SK-N-SH (cell line): ENCODE measurements around the gene RIC8B. TPM values are rescaled to one million over a fixed set of nuclear protein-coding genes. Genes with fewer than 3 reads are reported as not detected.

Source experiments
- CTCF ChIA-PET: fragments of 300-600, 350-600 bp; formaldehyde crosslinking; extraction: SDS; loops from one replicate; lab custom pipeline; 2021; lab: Yijun Ruan, JAX
- POLR2A ChIA-PET: fragments of 350-600 bp; sonication (Branson Sonifier 250); formaldehyde crosslinking; extraction: SDS; loops from one replicate; lab custom pipeline; 2020; ENCODE audit warnings: antibody characterized with exemption, inconsistent platforms; lab: Yijun Ruan, JAX
- DNase-seq: peaks from one replicate; pipeline ENCODE4 v3.0.0; 2012
- H2AFZ ChIP-seq: fragments of 200-600 bp; sonication (generic); 2 replicates; pipeline ENCODE4 v1.8.1; 2016; ENCODE audit warnings: antibody characterized with exemption, mild to moderate bottlenecking, low read depth
- H3F3A ChIP-seq: fragments of 200-600 bp; sonication (generic); replicated peaks from 2 replicates; pipeline ENCODE3; 2016; ENCODE audit warnings: antibody characterized with exemption, mild to moderate bottlenecking; ENCODE audit not compliant: insufficient read depth
- H3K27ac ChIP-seq, 2 experiments: fragments of 200-500 bp in 1 of 2; fragments of 200-600 bp in 1 of 2; sonication (Bioruptor generic) in 1 of 2; sonication (generic), shearing (Covaris generic) in 1 of 2; 2 replicates each; pipeline versions ENCODE4 v1.5.1 to v1.6.1; 2014 to 2016; ENCODE audit warnings: low read depth in 2 of 2, inconsistent platforms in 1 of 2, low read length in 1 of 2, mild to moderate bottlenecking in 1 of 2, mixed read lengths in 1 of 2
- H3K27me3 ChIP-seq: fragments of 200-600 bp; sonication (generic), shearing (Covaris generic); 2 replicates; pipeline ENCODE4 v1.6.1; 2016; ENCODE audit warnings: mixed run types; ENCODE audit not compliant: insufficient read depth
- H3K36me3 ChIP-seq, 2 experiments: fragments of 200-500 bp in 1 of 2; fragments of 200-600 bp in 1 of 2; sonication (Bioruptor generic) in 1 of 2; sonication (generic) in 1 of 2; replicated peaks in 1 of 2; 2 replicates each; pipeline versions ENCODE3 to v1.5.1; 2014 to 2016; ENCODE audit warnings: low read length in 1 of 2, mild to moderate bottlenecking in 1 of 2; ENCODE audit not compliant: insufficient read depth in 2 of 2, control insufficient read depth in 1 of 2
- H3K4me1 ChIP-seq, 2 experiments: fragments of 200-500 bp in 1 of 2; fragments of 200-600 bp in 1 of 2; sonication (Bioruptor generic) in 1 of 2; sonication (generic), shearing (Covaris generic) in 1 of 2; 2 replicates each; pipeline versions ENCODE4 v1.5.1 to v1.6.1; 2014 to 2016; ENCODE audit warnings: low read depth in 1 of 2, low read length in 1 of 2, mixed run types in 1 of 2; ENCODE audit not compliant: insufficient read depth in 2 of 2, control insufficient read depth in 1 of 2
- H3K4me2 ChIP-seq: fragments of 200-600 bp; sonication (generic), shearing (Covaris generic); 2 replicates; pipeline ENCODE4 v1.6.1; 2017; ENCODE audit warnings: mixed run types
- H3K4me3 ChIP-seq, 2 experiments: fragments of 200-500 bp in 1 of 2; fragments of 200-600 bp in 1 of 2; sonication (Bioruptor generic) in 1 of 2; sonication (generic), shearing (Covaris generic) in 1 of 2; 2 replicates each; pipeline versions ENCODE4 v1.5.1 to v1.8.1; 2014 to 2016; ENCODE audit warnings: low read depth in 2 of 2, inconsistent platforms in 1 of 2, low read length in 1 of 2, mild to moderate bottlenecking in 1 of 2, mixed read lengths in 1 of 2, moderate library complexity in 1 of 2
- H3K79me2 ChIP-seq: fragments of 200-600 bp; sonication (generic); 2 replicates; pipeline ENCODE4 v1.8.1; 2017; ENCODE audit warnings: mild to moderate bottlenecking; ENCODE audit not compliant: insufficient read depth
- H3K9ac ChIP-seq: fragments of 200-600 bp; sonication (generic); 2 replicates; pipeline ENCODE4 v1.6.1; 2017; ENCODE audit warnings: mixed run types
- H3K9me2 ChIP-seq: fragments of 200-600 bp; sonication (generic); 2 replicates; pipeline ENCODE4 v1.6.1; 2017; ENCODE audit warnings: mixed run types
- H3K9me3 ChIP-seq: fragments of 200-600 bp; sonication (generic); 2 replicates; pipeline ENCODE4 v1.6.1; 2017; ENCODE audit warnings: mixed run types, mild to moderate bottlenecking, moderate library complexity
- H4K20me1 ChIP-seq: fragments of 200-600 bp; sonication (generic); 2 replicates; pipeline ENCODE4 v1.6.1; 2017; ENCODE audit warnings: mild to moderate bottlenecking, mixed run types; ENCODE audit not compliant: insufficient read depth
- EP300 ChIP-seq, 2 experiments: IDR thresholded peaks; 2 replicates each; pipeline versions ENCODE4 v1.4.0 to v1.6.1; 2012; ENCODE audit warnings: borderline replicate concordance in 1 of 2, low read depth in 1 of 2, low read length in 1 of 2
- FOSL2 ChIP-seq: IDR thresholded peaks from 2 replicates; pipeline ENCODE4 v1.4.0; 2012; ENCODE audit warnings: low read depth, mild to moderate bottlenecking, moderate library complexity, borderline replicate concordance
- NFIC ChIP-seq: IDR thresholded peaks from 2 replicates; pipeline ENCODE4 v1.4.0; 2012; ENCODE audit warnings: borderline replicate concordance
- NRF1 ChIP-seq: IDR thresholded peaks from 2 replicates; pipeline ENCODE4 v1.6.1; 2012; ENCODE audit warnings: low read depth, mild to moderate bottlenecking, low read length
- POLR2AphosphoS5 ChIP-seq: IDR thresholded peaks from 2 replicates; pipeline ENCODE4 v1.6.1; 2012; ENCODE audit warnings: low read depth, low read length
- RAD21 ChIP-seq: IDR thresholded peaks from 2 replicates; pipeline ENCODE4 v1.6.1; 2012; ENCODE audit warnings: mild to moderate bottlenecking, low read length
- RXRA ChIP-seq: IDR thresholded peaks from 2 replicates; pipeline ENCODE4 v1.4.0; 2012; ENCODE audit warnings: low read depth, mild to moderate bottlenecking, borderline replicate concordance
- SIN3A ChIP-seq: IDR thresholded peaks from 2 replicates; pipeline ENCODE4 v1.6.1; 2012; ENCODE audit warnings: low read depth, mild to moderate bottlenecking, low read length, moderate library complexity, borderline replicate concordance
- TCF12 ChIP-seq: IDR thresholded peaks from 2 replicates; pipeline ENCODE4 v1.4.0; 2012
- TEAD4 ChIP-seq: IDR thresholded peaks from 2 replicates; pipeline ENCODE4 v1.4.0; 2012; ENCODE audit warnings: mild to moderate bottlenecking, borderline replicate concordance; ENCODE audit not compliant: insufficient read depth
- YY1 ChIP-seq: IDR thresholded peaks from 2 replicates; pipeline ENCODE4 v1.4.0; 2012; ENCODE audit warnings: low read depth, mild to moderate bottlenecking
- WGBS: methylation state at CpG from one replicate; pipeline ENCODE4 v1.1.6; 2017; ENCODE audit warnings: low lambda C conversion rate; 5-methylcytosine and 5-hydroxymethylcytosine counted together
- polyA plus RNA-seq, 3 experiments: library from polyadenylated mRNA; depleted of rRNA; stranded (reverse); fragments of >200 nt; gene quantifications; 2 replicates each; pipeline ENCODE4 v1.2.3, GENCODE V29; 2012
- TF ChIP-seq, protein P1 (sequence below): IDR thresholded peaks from 2 replicates; pipeline ENCODE4 v1.4.0; 2012; ENCODE audit warnings: low read depth, borderline replicate concordance
- TF ChIP-seq, protein P2 (sequence below): IDR thresholded peaks from 2 replicates; pipeline ENCODE4 v1.4.0; 2012; ENCODE audit warnings: low read depth, borderline replicate concordance
- TF ChIP-seq, protein P3 (sequence below): fragments of 200-600 bp; sonication (generic); IDR thresholded peaks from 2 replicates; pipeline ENCODE4 v1.6.1; 2017; ENCODE audit warnings: antibody characterized with exemption, mild to moderate bottlenecking, moderate library complexity
- TF ChIP-seq, protein P4 (sequence below): IDR thresholded peaks from 2 replicates; pipeline ENCODE4; 2012
- TF ChIP-seq, protein P5 (sequence below): fragments of 150-350 bp; IDR thresholded peaks from 2 replicates; pipeline ENCODE4 v1.6.1; 2017; ENCODE audit warnings: antibody characterized with exemption, low read length, low read depth, borderline replicate concordance
- TF ChIP-seq, protein P6 (sequence below): fragments of 150-350 bp; IDR thresholded peaks from 2 replicates; pipeline ENCODE4 v1.6.1; 2016; ENCODE audit warnings: mild to moderate bottlenecking, low read depth, low read length
- TF ChIP-seq, protein P7 (sequence below): IDR thresholded peaks from 2 replicates; pipeline ENCODE4 v1.4.0; 2012; ENCODE audit warnings: low read depth

RIC8B gene
- polyA plus RNA-seq, 1 of the 3 experiments (the other 2 are of a cell fraction), result 6.2 TPM

DNA sequence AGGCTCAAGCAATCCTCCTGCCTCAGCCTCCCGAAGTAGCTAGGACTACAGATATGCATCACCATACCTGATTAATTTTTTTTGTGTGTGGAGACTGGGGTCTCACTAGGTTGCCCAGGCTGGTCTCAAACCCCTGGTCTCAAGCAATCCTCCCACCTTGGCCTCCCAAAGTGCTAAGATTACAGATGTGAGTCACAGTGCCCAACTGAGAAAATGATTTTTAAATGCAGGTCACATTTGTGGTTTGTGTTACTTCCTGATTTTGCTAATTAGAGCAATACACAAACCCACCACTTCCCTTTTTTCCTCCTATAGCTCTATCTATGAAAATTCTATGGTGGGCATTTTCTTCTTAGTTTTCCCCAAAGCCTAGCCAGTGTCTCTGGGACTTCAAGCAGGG lies 135.7 kb downstream of the RIC8B start:
- H3K27me3 ChIP-seq, result no peaks in the 10 kb centered on the region
- 89% methylated on average over 1 of the region's 1 CpG for WGBS
- no peak overlapping the region for H3K4me2 ChIP-seq
- no peak overlapping the region for H3K4me3 ChIP-seq
- no peak overlapping the region for H3K9ac ChIP-seq
- H3F3A ChIP-seq, result no peaks in the 10 kb centered on the region
- no peaks in the 10 kb centered on the region for H3K36me3 ChIP-seq
- ChIA-PET POLR2A (no interaction called here), CTCF (interaction anchor here (12.9 kb wide), 1 partner anchor 10 kb away, joined by 88 read pairs; no protein-coding TSS in a partner anchor)
- no peaks in the 10 kb centered on the region for H3K9me2 ChIP-seq
- no peak for DNase-seq
- no peaks in the 10 kb centered on the region for H3K79me2 ChIP-seq
- TF ChIP-seq, protein P1, sequence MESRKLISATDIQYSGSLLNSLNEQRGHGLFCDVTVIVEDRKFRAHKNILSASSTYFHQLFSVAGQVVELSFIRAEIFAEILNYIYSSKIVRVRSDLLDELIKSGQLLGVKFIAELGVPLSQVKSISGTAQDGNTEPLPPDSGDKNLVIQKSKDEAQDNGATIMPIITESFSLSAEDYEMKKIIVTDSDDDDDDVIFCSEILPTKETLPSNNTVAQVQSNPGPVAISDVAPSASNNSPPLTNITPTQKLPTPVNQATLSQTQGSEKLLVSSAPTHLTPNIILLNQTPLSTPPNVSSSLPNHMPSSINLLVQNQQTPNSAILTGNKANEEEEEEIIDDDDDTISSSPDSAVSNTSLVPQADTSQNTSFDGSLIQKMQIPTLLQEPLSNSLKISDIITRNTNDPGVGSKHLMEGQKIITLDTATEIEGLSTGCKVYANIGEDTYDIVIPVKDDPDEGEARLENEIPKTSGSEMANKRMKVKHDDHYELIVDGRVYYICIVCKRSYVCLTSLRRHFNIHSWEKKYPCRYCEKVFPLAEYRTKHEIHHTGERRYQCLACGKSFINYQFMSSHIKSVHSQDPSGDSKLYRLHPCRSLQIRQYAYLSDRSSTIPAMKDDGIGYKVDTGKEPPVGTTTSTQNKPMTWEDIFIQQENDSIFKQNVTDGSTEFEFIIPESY, result no peak
- TF ChIP-seq, all 33 proteins: peak for 0
- Histone ChIP-seq H4K20me1 (no peaks in the 10 kb centered on the region), H3K9me3 (no peaks in the 10 kb centered on the region), H2AFZ (no peak overlapping the region), H3K4me1 (no peaks in the 10 kb centered on the region), H3K27ac (no peak overlapping the region)

DNA sequence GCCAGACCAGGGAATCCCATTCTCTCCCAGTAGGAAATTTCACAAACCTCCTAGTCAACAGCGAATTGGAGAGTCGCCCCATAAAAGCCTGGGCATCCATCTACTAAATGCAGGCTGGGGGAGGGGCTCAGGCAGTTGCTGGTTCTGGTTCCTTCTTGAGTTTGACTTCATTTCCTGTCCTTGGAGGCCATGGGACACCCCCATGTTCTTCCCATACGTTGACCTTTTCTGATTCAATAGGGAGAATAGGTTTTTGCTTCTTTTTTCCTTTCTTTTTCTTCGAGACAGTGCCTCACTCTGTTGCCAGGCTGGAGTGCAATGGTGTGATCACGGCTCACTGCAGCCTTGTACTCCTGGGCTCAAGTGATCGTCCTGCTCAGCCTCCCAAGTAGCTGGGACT lies 137.1 kb downstream of the RIC8B start:
- no peak overlapping the region for H2AFZ ChIP-seq
- TF ChIP-seq EP300 (IDR thresholded peaks at IDR 0.05; ENCODE audit: borderline replicate concordance in 1 of 2, low read depth in 1 of 2, low read length in 1 of 2), result no peak
- no peak for TF ChIP-seq SIN3A
- TF ChIP-seq RAD21, result no peak
- TF ChIP-seq, protein P2, sequence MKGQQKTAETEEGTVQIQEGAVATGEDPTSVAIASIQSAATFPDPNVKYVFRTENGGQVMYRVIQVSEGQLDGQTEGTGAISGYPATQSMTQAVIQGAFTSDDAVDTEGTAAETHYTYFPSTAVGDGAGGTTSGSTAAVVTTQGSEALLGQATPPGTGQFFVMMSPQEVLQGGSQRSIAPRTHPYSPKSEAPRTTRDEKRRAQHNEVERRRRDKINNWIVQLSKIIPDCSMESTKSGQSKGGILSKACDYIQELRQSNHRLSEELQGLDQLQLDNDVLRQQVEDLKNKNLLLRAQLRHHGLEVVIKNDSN, result no peak
- TF ChIP-seq, protein P3, sequence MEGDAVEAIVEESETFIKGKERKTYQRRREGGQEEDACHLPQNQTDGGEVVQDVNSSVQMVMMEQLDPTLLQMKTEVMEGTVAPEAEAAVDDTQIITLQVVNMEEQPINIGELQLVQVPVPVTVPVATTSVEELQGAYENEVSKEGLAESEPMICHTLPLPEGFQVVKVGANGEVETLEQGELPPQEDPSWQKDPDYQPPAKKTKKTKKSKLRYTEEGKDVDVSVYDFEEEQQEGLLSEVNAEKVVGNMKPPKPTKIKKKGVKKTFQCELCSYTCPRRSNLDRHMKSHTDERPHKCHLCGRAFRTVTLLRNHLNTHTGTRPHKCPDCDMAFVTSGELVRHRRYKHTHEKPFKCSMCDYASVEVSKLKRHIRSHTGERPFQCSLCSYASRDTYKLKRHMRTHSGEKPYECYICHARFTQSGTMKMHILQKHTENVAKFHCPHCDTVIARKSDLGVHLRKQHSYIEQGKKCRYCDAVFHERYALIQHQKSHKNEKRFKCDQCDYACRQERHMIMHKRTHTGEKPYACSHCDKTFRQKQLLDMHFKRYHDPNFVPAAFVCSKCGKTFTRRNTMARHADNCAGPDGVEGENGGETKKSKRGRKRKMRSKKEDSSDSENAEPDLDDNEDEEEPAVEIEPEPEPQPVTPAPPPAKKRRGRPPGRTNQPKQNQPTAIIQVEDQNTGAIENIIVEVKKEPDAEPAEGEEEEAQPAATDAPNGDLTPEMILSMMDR, result no peak
- TF ChIP-seq TEAD4, result no peak
- no peak for TF ChIP-seq FOSL2
- TF ChIP-seq, protein P4, sequence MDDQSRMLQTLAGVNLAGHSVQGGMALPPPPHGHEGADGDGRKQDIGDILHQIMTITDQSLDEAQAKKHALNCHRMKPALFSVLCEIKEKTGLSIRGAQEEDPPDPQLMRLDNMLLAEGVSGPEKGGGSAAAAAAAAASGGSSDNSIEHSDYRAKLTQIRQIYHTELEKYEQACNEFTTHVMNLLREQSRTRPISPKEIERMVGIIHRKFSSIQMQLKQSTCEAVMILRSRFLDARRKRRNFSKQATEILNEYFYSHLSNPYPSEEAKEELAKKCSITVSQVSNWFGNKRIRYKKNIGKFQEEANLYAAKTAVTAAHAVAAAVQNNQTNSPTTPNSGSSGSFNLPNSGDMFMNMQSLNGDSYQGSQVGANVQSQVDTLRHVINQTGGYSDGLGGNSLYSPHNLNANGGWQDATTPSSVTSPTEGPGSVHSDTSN, result no peak
- TF ChIP-seq, protein P5, sequence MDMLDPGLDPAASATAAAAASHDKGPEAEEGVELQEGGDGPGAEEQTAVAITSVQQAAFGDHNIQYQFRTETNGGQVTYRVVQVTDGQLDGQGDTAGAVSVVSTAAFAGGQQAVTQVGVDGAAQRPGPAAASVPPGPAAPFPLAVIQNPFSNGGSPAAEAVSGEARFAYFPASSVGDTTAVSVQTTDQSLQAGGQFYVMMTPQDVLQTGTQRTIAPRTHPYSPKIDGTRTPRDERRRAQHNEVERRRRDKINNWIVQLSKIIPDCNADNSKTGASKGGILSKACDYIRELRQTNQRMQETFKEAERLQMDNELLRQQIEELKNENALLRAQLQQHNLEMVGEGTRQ, result no peak
- TF ChIP-seq POLR2AphosphoS5, result no peak
- TF ChIP-seq NFIC, result no peak
- TF ChIP-seq, protein P6, sequence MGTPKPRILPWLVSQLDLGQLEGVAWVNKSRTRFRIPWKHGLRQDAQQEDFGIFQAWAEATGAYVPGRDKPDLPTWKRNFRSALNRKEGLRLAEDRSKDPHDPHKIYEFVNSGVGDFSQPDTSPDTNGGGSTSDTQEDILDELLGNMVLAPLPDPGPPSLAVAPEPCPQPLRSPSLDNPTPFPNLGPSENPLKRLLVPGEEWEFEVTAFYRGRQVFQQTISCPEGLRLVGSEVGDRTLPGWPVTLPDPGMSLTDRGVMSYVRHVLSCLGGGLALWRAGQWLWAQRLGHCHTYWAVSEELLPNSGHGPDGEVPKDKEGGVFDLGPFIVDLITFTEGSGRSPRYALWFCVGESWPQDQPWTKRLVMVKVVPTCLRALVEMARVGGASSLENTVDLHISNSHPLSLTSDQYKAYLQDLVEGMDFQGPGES, result no peak
- TF ChIP-seq, protein P7, sequence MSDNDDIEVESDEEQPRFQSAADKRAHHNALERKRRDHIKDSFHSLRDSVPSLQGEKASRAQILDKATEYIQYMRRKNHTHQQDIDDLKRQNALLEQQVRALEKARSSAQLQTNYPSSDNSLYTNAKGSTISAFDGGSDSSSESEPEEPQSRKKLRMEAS, result no peak
- no peak for TF ChIP-seq TCF12
- no peak for TF ChIP-seq YY1
- no peak for TF ChIP-seq NRF1
- no peak for TF ChIP-seq RXRA
- ChIA-PET CTCF (interaction anchor here (12.9 kb wide), 1 partner anchor 9 kb away, joined by 88 read pairs; no protein-coding TSS in a partner anchor), POLR2A (no interaction called here)
- no peak overlapping the region for H3K4me3 ChIP-seq
- no peaks in the 10 kb centered on the region for H3K4me1 ChIP-seq
- 60% methylated on average over 6 of the region's 6 CpGs for WGBS
- no peaks in the 10 kb centered on the region for H3K9me2 ChIP-seq
- no peak overlapping the region for H3K9ac ChIP-seq
- no peaks in the 10 kb centered on the region for H3K9me3 ChIP-seq
- H3K36me3 ChIP-seq, result no peaks in the 10 kb centered on the region
- no peaks in the 10 kb centered on the region for H3K79me2 ChIP-seq
- no peak overlapping the region for H3K27ac ChIP-seq
- DNase-seq, result no peak
- H3K27me3 ChIP-seq, result no peaks in the 10 kb centered on the region
- no peaks in the 10 kb centered on the region for H3F3A ChIP-seq
- no peaks in the 10 kb centered on the region for H4K20me1 ChIP-seq
- no peak overlapping the region for H3K4me2 ChIP-seq
